IPS-NIHi11 (cell line): ENCODE data around the gene HSFX4.
"Not testable (repeated sequence)": the region's sequence is repeated elsewhere in the genome, so short reads cannot be mapped to it uniquely, and the experiment has no call there.

Source experiments
- DNase-seq: peaks from one replicate; pipeline ENCODE4 v3.0.0; 2012; ENCODE audit warnings: mixed read lengths, low spot score

Gene HSFX4, protein sequence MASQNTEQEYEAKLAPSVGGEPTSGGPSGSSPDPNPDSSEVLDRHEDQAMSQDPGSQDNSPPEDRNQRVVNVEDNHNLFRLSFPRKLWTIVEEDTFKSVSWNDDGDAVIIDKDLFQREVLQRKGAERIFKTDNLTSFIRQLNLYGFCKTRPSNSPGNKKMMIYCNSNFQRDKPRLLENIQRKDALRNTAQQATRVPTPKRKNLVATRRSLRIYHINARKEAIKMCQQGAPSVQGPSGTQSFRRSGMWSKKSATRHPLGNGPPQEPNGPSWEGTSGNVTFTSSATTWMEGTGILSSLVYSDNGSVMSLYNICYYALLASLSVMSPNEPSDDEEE

DNA sequence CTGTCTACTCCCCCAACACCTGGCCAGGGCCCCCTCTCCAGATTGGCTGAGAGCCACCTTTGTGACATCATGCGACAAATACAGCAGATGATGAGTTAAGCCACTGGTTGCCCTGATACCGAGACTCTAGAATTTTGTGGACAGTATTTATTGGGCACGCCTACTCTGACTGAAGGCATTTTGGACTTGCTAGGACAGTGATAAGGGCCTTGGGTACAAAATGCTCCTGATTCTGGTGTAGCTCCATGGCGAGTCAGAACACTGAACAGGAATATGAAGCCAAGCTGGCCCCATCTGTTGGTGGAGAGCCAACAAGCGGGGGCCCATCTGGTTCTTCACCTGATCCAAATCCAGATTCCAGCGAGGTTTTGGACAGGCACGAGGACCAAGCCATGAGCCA lies at the start of gene HSFX4:
TSS of gene HSFX4 (plus strand) at position 174 of the 400 bp plus-strand sequence. CDS start at position 246, 72 bp downstream.
- DNase-seq = not testable (repeated sequence)

DNA sequence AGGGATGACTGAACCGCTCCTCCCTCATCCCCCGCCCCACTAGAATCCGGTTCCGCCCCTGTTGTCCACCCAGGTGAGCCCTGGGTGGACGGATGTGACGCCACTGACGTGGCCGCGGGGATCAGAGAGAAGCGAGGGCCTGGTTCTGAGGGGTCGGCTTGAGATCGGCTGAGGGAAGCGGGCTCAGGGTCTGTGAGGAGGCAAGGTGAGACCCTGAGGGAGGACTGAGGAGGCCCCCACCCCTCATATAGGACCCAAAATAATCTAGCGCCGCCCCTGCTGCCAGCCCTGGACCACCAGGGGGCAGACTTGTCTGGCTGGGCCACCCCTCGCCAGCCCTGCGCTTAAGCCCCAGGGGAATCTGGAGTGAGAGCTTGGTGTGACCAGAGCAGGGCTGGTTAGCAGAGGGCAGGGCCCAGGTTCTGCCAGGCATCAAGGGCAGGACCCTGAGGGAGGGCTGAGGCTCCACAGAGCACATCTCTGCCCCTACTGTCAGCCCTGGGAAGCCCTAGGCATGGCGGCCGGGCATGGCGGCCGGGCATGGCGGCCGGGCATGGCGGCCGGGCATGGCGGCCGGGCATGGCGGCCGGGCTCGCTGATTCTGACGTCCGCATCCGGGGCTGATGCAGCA lies 48.2 kb upstream of the HSFX4 start, which contains the start of gene MAGEA8:
TSS of gene MAGEA8 (plus strand) at position 103 of the 631 bp plus-strand sequence. CDS start 3,090 bp downstream, outside the sequence.
- DNase-seq = peak; percentile 40

DNA sequence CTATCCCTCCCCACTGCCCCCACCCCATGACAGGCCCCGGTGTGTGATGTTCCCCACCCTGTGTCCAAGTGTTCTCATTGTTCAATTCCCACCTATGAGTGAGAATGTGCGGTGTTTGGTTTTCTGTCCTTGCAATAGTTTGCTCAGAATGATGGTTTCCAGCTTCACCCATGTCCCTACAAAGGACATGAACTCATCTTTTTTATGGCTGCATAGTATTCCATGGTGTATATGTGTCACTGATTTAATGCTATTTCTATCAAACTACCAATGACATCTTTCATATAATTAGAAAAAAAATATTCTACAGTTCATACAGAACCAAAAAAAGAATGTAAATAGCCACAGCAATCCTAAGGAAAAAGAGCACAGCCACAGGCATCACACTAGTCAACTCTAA lies 38.5 kb upstream of the HSFX4 start:
- DNase-seq = not testable (repeated sequence)

DNA sequence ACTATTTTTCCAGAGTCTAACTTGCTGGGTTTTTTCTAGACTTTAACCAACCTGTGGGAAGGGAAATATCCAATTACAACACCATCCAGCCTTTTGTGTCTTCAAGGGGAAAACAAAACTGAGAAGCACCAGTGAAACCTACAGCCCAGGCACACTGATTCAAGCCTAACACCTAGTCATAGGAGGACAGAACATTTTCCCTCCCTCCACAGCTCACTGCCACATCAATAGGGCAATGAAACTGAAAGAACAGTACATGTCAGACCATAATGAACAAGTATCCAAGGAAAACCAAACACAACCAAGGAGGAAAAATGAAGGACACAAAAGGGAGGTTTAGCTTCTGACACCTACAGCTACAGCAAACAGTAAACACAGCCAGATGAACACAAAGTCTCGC lies 30.8 kb upstream of the HSFX4 start:
- DNase-seq = no peak

DNA sequence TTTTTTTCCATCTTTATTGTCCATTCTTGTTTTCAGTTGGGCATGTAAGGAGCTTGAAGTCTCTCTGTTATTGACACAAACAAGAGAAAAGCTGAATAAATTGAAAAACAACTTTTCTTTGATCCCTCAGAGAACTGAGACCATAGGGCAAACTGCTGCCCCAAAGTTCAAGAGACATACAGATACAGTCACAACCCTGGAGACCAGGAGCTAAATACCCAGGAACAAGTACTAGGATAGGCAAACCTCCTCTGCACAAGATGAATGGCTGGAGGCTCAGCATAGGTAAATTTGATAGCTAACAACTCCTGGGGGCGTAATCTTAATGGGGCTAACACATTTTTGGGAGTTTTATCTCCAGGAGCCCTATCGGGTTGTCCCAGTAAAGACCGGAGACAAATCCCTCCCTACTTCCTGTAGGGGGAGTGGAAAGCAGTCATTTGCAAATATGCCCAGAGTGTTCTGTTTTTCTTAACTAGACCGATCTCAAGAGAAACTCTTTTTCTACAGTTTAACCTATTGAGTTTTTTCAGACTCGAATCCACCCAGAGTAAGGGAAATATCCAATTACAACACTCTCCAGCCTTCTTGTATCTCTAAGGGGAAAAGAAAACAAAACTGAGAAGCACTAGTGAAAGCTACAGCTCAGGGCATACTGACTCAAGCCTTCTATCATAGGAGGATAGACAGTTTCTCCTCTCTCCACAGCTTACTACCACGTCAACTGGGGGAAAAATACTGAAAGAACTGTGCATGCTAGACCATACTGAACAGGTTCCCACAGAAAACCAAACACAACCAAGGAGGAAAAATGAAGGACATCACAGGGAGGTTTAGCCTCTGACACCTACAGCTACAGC lies 25.3 kb upstream of the HSFX4 start:
- DNase-seq = peak; percentile 8

DNA sequence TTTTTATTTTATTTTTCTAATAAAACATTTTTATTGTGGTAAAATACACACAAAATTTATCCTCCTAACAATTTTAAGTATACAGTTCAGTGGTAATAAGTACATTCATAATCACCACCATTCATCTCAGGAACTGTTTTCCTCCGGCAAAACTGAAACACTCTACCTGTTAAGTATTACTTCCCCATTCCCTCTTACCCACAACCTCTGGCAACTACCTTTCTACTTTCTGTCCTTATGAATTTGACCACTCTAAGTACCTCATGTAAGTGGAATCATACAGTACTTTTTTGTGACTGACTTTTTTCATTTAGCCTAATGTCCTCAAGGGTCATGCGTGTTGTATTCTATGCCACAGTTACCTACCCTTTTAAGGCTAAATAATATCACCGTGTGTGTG lies 21.1 kb upstream of the HSFX4 start:
- no peak for DNase-seq

DNA sequence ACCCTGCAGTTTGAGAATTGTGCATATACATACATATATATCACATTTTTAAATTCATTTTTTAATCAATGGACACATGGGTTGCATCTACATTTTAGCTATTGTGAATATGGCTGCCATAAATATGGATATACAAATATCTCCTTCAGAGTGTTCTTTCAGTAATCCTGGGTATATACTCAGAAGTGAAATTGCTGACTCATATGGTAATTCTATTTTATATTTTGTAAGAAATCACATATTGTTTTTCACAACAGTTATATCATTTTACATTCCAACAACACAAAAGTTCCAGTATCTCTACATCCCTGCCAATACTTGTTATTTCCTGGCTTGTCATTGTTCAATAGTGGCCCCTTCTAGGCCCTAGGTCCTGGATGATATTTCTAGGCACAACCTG lies 20.6 kb upstream of the HSFX4 start:
- no peak for DNase-seq

DNA sequence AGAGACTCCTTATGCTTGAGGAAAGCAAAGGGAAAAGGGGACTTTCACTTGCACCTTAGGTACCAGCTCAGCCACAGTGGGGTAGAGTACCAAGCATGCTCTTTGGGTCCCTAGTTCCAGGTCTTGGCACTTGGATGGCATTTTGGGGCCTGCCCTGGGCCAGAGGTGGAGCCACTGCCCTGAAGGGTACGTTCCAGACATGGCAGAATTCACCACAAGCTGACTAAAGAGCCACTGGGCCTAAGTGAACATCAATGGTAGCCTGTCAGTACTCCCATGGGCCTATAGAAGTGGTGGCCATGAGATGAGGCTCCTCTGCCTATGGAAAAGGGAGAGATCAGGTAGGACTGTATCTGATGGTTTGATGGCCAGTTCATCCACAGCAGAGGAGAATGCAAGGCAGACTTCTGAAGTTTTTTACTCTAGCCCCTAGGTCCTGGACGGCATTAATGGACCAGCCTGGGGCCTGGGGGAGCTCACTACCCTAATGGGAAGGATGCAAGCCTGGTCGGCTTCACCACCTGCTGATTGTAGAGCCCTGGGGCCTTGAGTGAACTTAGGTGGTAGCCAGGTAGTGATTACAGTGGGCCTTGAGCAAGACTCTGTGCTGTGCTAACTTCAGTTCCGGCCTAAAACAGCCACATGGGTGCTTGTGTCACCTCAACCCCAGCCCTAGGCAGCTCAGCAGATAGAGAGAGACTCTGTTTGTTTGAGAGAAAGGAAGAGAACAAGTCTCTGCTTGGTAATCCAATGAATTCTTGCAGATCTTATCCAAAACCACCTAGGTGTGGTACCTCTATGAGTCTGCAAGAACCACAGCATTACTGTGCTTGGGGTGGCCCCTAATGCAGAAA lies 19.8 kb upstream of the HSFX4 start:
- no peak for DNase-seq

DNA sequence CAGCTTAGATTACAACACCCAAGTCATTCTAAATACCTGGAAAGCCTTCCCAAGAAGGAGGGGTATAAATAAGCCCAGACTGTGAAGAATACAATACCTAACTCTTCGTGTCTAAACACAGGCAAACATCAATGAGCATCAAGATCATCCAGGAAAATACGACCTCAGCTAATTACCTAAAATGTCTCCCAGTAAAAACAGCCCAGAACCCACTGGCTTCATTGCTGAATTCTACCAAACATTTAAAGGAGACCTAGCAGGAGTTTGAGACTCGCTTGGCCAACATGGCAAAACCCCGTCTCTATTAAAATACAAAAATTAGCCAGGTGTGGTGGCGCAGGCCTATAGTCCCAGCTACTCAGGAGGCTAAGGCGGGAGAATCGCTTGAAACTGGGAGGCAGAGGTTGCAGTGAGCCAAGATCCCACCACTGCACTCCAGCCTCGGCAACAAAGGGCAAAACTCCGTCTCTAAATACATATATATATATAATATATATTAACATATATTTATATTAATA lies 19.1 kb upstream of the HSFX4 start:
- no peak for DNase-seq

DNA sequence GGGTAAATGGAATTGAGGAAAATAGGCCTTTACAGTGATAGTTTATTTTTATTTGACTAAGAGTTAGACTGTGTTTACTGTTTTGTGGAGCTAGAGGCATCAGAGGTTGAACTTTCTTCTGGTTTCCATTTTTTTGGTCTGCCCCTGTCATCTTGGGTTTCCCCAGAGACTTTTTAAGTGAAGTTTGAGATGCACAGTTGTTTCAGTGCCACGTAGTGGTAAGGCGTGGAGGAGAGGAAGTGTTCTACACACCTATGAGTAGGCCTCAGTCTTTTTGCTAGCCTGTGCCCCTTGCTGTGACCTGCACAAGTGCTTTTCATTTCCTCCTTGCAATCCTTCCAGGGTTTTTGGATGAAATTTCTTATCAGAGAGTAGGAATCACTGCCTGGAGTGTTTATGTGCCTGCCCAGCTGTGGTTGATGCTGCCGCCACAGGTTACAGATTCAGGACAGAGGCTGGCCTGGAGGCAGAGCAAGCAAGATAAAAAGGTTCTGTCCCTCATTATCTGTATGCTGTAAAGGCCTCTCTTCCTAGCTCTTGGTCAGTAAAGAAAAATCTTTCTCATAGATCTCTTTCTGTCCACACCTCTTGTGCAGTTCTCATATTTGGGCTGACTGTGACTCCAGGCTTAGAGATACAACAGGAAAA lies 12.5 kb upstream of the HSFX4 start:
- no peak for DNase-seq

DNA sequence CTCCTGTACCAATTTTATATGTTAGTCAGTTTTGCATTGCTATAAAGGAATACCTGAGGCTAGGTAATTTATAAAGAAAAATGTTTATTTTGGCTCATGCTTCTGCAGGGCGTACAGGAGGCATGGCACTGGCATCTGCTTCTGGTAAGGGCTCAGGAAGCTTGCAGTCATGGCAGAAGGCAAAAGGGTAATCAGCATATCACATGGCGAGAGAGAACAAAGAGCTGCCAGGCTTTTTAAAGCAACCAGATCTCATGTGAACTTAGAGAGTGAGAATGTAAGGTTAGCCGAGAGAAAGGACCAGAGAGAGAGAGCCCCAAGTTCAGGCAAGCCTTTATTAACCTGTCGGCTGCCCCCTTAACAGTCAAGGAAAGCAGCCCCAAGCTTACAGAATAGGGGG lies 5.5 kb upstream of the HSFX4 start:
- not testable (repeated sequence) for DNase-seq

DNA sequence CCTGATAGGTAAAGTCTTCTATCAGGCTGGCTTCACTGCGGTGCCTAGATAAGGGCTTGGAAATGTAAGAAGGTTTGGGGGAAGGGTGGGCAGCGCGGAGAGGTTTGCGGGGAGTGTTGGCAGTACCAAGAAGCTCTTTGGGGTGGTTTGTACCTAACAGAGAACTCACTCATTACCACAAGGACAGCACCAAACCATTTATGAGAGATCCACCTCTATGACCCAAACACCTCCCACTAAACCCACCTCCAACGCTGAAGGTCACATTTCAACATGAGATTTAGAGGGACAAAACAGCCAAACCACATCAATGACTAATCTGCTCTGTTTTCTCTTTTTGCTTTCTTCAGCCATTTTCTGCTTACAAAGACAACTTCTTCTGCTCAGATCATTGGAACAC lies 4.9 kb upstream of the HSFX4 start:
- DNase-seq = not testable (repeated sequence)

DNA sequence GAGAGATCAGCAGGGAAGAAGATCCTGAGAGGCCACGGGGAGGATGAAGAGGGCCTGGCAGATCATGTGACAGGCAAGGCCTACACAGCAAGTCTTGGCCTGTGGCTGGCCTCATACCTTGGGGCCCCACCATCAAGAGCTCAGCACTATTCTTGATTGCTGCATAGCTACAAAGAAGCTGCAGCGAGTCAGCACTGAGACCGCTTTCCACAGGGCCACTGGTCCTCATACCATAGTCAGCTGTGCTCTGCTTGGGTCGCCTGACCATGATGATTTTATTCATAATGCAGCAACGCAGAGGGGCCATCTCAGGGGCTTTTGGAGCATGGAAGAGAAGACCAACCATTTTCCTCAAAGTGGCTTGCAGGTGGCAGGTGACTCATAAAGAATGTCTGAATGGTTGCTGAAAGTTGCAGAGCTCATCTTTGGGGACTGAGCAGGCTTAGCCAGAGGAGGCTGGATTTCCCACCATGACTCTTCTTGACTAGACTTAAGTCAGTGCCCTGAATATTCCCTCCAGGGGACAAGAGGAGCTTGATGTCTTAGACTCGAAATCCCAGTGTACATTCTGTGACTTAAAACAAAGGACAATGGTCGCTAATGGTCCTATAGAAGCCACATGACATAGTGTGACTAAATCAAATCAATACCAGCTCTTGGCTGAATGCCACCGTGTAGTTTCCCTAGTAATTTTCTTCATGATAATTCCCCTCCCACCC lies 2.0 kb upstream of the HSFX4 start:
- not testable (repeated sequence) for DNase-seq

DNA sequence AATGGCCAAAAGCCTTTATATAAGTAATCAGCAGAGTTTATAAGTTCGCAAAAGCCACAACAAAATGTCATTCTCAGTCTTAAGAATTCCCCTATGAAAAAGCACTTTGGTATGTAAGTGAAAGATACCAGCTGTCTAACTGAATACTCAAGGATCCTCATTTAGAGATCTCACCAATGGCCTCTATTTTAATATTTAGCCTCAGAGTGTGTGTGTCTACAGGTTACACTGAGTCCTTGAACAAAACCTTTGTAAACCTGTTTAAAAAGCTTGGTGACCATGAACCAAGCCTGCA lies 1.5 kb upstream of the HSFX4 start:
- not testable (repeated sequence) for DNase-seq

DNA sequence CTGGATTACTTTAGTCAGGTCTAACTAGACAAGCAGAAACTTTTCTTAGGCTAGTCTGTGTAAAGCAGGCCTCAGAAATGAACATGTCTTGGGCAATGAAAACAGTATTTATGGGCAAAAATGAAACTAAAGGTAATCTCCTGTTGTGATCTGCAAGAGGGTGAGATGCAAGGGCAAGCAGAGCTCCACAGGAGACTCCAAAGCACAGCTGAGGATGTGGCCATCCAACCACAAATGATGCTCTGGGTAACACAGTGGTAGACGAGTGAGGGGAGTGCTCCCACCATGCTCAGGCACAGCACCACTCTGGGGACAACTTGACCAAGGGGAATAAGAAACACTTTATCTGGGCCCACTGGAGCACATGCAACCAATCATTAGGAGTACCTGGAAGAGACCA lies 738 bp upstream of the HSFX4 start:
- DNase-seq = not testable (repeated sequence)

DNA sequence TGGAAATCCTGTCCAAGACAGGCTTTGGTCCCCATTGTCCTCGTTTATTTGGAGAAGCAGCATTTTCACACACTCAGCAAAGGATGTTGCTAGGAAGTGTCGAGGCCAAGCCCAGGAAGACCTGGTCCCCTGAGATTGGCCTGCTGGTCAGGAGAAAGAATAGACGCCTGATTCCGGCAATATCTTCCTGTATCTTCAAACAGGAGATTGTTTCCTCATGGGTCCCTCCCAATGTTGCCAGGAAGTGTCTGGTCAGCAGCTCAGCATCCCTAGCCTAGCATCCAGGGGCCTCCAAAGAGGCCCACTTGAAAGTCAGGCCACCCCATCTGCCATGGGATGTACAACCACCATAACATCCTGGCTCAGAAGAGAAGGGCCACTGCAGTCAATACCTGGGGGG lies 2.0 kb downstream of the HSFX4 start:
- not testable (repeated sequence) for DNase-seq

DNA sequence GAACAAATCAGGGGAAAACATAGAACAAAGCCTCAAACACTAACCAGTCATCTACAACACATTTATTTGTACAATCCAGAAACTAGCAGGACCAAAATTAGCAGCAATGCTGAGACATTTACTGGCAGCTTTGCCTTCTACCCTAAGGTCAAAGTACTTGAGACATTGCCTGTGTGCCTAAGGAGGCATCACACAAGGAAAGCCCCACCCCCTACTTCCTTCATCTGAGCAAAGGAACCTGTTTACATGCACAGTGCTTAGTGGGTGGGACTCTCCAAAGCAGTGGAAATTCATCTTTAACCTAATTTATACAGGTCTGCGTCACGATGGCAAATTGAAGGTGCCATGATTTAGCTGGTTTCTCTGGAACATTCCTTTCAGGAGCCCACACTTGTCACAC lies 2.8 kb downstream of the HSFX4 start:
- not testable (repeated sequence) for DNase-seq

DNA sequence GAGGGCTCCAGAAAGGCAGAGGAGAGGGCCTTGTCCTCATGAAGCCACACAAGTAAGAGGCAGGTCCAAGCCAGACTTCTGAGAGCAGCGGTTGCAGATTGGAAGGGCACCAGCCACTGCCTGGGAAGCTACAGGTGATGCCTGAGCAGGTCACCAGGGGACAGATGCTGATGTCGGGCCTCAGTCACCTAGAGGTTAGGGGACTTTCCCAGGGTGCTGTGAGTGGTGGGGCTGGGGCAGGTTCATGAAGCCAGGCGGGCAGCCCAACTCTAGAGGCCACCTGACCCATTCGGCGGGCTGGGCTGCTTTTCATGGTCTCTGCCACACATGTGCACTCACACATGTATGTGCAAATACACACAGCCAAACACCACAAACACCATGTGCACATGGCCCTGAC lies 3.6 kb downstream of the HSFX4 start:
- not testable (repeated sequence) for DNase-seq

DNA sequence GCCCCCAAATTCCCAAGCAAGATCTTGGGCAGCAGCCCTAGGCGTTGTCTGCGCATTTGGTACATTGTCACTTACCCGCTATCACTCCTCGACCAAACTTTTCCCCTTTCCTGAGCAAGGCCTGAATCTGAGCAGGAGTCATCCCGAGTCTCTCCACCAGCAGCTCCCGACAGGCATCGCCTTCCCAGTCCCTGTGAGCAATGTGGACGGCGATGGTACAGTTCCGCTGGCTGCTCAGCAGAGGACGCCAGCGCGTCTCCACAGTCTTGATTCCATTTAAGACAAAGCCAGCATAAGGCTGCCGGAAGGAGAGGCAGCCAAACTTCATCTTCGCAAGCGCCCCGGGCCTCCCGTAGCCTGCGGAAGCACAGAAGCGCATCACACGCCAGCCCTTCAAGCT lies 4.2 kb downstream of the HSFX4 start:
- not testable (repeated sequence) for DNase-seq

DNA sequence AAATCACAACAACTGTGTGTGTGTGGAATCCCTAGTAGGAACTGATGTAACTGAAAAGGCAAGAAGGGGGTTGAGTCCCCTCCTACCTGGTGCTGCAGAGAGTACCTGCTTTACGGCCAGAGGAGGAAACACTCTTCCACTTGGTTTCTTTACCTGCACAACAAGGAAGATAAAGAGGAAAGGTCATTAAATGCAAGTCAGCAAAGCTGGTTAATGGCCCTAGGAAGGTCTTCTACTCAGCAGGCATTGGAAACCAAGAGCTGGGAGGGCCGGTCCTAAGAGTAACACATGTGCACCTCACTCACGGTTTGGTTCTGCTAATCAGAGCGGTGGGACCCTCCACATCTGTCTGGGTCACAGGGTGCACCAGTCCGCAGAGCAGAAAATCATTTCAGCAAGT lies 8.0 kb downstream of the HSFX4 start:
- not testable (repeated sequence) for DNase-seq
